Measurements from ENCODE around the gene MEX3B.
"Not testable (repeated sequence)": the region's sequence is repeated elsewhere in the genome, so short reads cannot be mapped to it uniquely, and the experiment has no call there.

Gene MEX3B

GRCh38 chr15:82005239-82005638 is 40.6 kb downstream of the MEX3B start:
- ATAC-seq, result no peak

GRCh38 chr15:82003916-82004315 is 41.9 kb downstream of the MEX3B start:
- ATAC-seq (no peak), DNase-seq (no peak)

More at GRCh38 chr15:82005239-82005638, 40.6 kb downstream of the MEX3B start:
- no peak for DNase-seq

GRCh38 chr15:81995081-81995480 is 50.7 kb downstream of the MEX3B start:
- not testable (repeated sequence) for ATAC-seq, DNase-seq

GRCh38 chr15:81992523-81992922 is 53.3 kb downstream of the MEX3B start:
- ATAC-seq (no peak), DNase-seq (no peak)
